K562 (cell line): Measurements from ENCODE around the gene VNN1. TPM values are rescaled to one million over a fixed set of nuclear protein-coding genes. Genes with fewer than 3 reads are reported as not detected.

ENCODE experiments used
- ATAC-seq: fragments of 200-7000 bp; cut with Tn5 transposase; 3 replicates; pipeline ENCODE4 v1.9.1; 2020; ENCODE audit warnings: moderate library complexity
- BruUV-seq: library from RNA; stranded (reverse); fragments of 400-500 nt; replicated peaks from 2 replicates; lab custom pipeline; 2021; lab: Mats Ljungman, UMichigan
- CTCF ChIA-PET: fragments of 300-600 bp; formaldehyde crosslinking; extraction: SDS; loops from one replicate; lab custom pipeline; 2021; ENCODE audit warnings: low intra/inter-chr PET ratio; lab: Yijun Ruan, JAX
- POLR2A ChIA-PET: fragments of 300-600, 350-650 bp; sonication (Branson Sonifier 250); formaldehyde crosslinking; extraction: SDS; loops from one replicate; lab custom pipeline; 2021; ENCODE audit warnings: antibody characterized with exemption, inconsistent platforms; lab: Yijun Ruan, JAX
- DNase-seq, 4 experiments: peaks; one replicate each; pipeline versions ENCODE4 v3.0.0 to v3.0.0-alpha.2; 2011 to 2018; ENCODE audit warnings: low spot score in 3 of 4, mixed read lengths in 3 of 4; ENCODE audit errors: extremely low read depth in 1 of 4
- FAIRE-seq: peaks from 2 replicates; lab custom pipeline; 2011; peaks lifted over from hg19 to GRCh38; lab: Jason Lieb, UNC
- H2AFZ ChIP-seq: 2 replicates; pipeline ENCODE4 v1.6.0; 2011; ENCODE audit warnings: low read depth, low read length, control low read depth, inconsistent platforms
- H3K27ac ChIP-seq: fragments of 200-600 bp; 3 replicates; pipeline ENCODE4 v1.8.0; 2011; ENCODE audit warnings: low read depth, mild to moderate bottlenecking, control low read depth, inconsistent platforms, low read length, moderate library complexity, mixed read lengths; ENCODE audit errors: extremely low read depth
- H3K27me3 ChIP-seq, 2 experiments: fragments of 300-600 bp in 1 of 2; 2 replicates in 1 of 2; 3 replicates in 1 of 2; pipeline versions ENCODE4 v1.6.0 to v1.8.0; 2011; ENCODE audit warnings: inconsistent platforms in 2 of 2, low read length in 2 of 2, mild to moderate bottlenecking in 1 of 2, mixed read lengths in 1 of 2, moderate library complexity in 1 of 2; ENCODE audit not compliant: control insufficient read depth in 2 of 2, insufficient read depth in 2 of 2
- H3K36me3 ChIP-seq: fragments of 300-600 bp; 3 replicates; pipeline ENCODE4 v1.8.0; 2011; ENCODE audit warnings: mild to moderate bottlenecking, low read length, inconsistent platforms; ENCODE audit not compliant: control insufficient read depth, insufficient read depth
- H3K4me1 ChIP-seq, 2 experiments: fragments of 200-600 bp in 1 of 2; replicated peaks in 1 of 2; 2 replicates in 1 of 2; 3 replicates in 1 of 2; pipeline versions ENCODE4 v1.5.1 to v1.8.0; 2011; ENCODE audit warnings: inconsistent platforms in 2 of 2, low read length in 2 of 2, mild to moderate bottlenecking in 1 of 2, mixed read lengths in 1 of 2, moderate library complexity in 1 of 2; ENCODE audit not compliant: control insufficient read depth in 2 of 2, insufficient read depth in 2 of 2
- H3K4me2 ChIP-seq: 2 replicates; pipeline ENCODE4 v1.6.1; 2011; ENCODE audit warnings: low read length, control low read depth, inconsistent platforms, mixed read lengths; ENCODE audit not compliant: insufficient read depth
- H3K4me3 ChIP-seq: fragments of 200-600 bp; sonication (generic), shearing (Covaris generic); 2 replicates; pipeline ENCODE4 v1.5.1; 2016; ENCODE audit warnings: control low read depth, inconsistent platforms
- H3K79me2 ChIP-seq: fragments of 200-600 bp; 3 replicates; pipeline ENCODE4 v1.8.0; 2011; ENCODE audit warnings: low read length, inconsistent platforms; ENCODE audit not compliant: control insufficient read depth, insufficient read depth
- H3K9ac ChIP-seq, 2 experiments: 2 replicates each; pipeline versions ENCODE4 v1.6.0 to v1.6.1; 2011; ENCODE audit warnings: low read depth in 2 of 2, low read length in 2 of 2, control low read depth in 1 of 2, inconsistent platforms in 1 of 2, mild to moderate bottlenecking in 1 of 2, mixed read lengths in 1 of 2; ENCODE audit not compliant: insufficient read depth in 1 of 2
- H3K9me1 ChIP-seq: one replicate; pipeline ENCODE4 v1.6.0; 2011; ENCODE audit warnings: inconsistent platforms, mild to moderate bottlenecking, low read length, moderate library complexity; ENCODE audit not compliant: control insufficient read depth, insufficient read depth
- H3K9me3 ChIP-seq: replicated peaks from 2 replicates; pipeline ENCODE4 v1.5.1; 2011; ENCODE audit warnings: low read depth, low read length, inconsistent platforms; ENCODE audit not compliant: control insufficient read depth, insufficient read depth
- H4K20me1 ChIP-seq: replicated peaks from 2 replicates; pipeline ENCODE4 v1.6.1; 2011; ENCODE audit warnings: low read length, inconsistent platforms, mixed read lengths; ENCODE audit not compliant: control insufficient read depth, insufficient read depth
- ARID2 ChIP-seq: fragments of 450-650 bp; IDR thresholded peaks from 2 replicates; pipeline ENCODE4 v1.6.1; 2017; ENCODE audit warnings: antibody characterized with exemption, mild to moderate bottlenecking
- NR4A1 ChIP-seq, 2 experiments: fragments of 250-450 bp in 1 of 2; fragments of 450-650 bp in 1 of 2; sonication (Bioruptor Pico) in 1 of 2; IDR thresholded peaks; 2 replicates each; pipeline versions ENCODE4 v1.4.0 to v1.6.1; 2016 to 2020; ENCODE audit warnings: mild to moderate bottlenecking in 2 of 2, missing compliant biosample characterization in 1 of 2, missing genetic modification characterization in 1 of 2, moderate library complexity in 1 of 2
- RBM34 ChIP-seq: fragments of 200-400 bp; formaldehyde crosslinking; IDR thresholded peaks from 2 replicates; pipeline ENCODE4 v1.6.1; 2018; ENCODE audit warnings: low read length, borderline replicate concordance; ENCODE audit not compliant: insufficient read depth
- WGBS: fragments of 100-300 bp; shearing (Covaris generic); methylation state at CpG from one replicate; pipeline ENCODE4 v1.1.6; 2016; ENCODE audit warnings: low coverage, mixed read lengths; ENCODE audit not compliant: insufficient coverage; ENCODE audit errors: missing lambda C conversion rate; 5-methylcytosine and 5-hydroxymethylcytosine counted together
- in situ Hi-C: fragments of 300-500 bp; cut with MboI; formaldehyde crosslinking; loops from 4 replicates; pipeline ENCODE4 v1.15.0; 2018; ENCODE audit warnings: inconsistent platforms, mixed read lengths
- intact Hi-C: fragments of 100-400 bp; cut with micrococcal nuclease; formaldehyde crosslinking; loops from 2 replicates; pipeline ENCODE4 v1.14.2; 2022
- polyA plus RNA-seq, 8 experiments: library from polyadenylated mRNA; depleted of rRNA in 4 of 8; stranded (reverse) in 5 of 8; unstranded in 3 of 8; fragments of >200 nt; fragmentation: Nextera tagmentation in 2 of 8; fragmentation: Illumina TruSeq in 1 of 8; extraction: Ambion mirVana in 2 of 8; extraction: Trizol in 1 of 8; gene quantifications; 2 replicates each; pipeline versions ENCODE4 v1.2.1 to v1.2.3, GENCODE V29; 2011 to 2014; ENCODE audit warnings: inconsistent platforms in 1 of 8, missing spikeins in 1 of 8
- total RNA-seq, 7 experiments: library from RNA; depleted of rRNA in 6 of 7; stranded (reverse); fragments of >200 nt in 6 of 7; fragmentation: Illumina TruSeq in 2 of 7; extraction: Trizol in 2 of 7; gene quantifications; 2 replicates each; pipeline versions ENCODE4 v1.2.1 to v1.2.3, GENCODE V29; 2011 to 2021; ENCODE audit warnings: low replicate concordance in 1 of 7
- TF ChIP-seq, protein P1 (sequence below): fragments of 200-600 bp; sonication (generic); IDR thresholded peaks from one replicate; pipeline ENCODE4 v1.6.1; 2012; ENCODE audit warnings: mild to moderate bottlenecking, low read depth, low read length, inconsistent platforms
- TF ChIP-seq, protein P2 (sequence below): sonication (generic); formaldehyde crosslinking; IDR thresholded peaks from 2 replicates; pipeline ENCODE4 v1.8.0; 2022; ENCODE audit warnings: missing genetic modification reagents, mild to moderate bottlenecking, borderline replicate concordance
- TF ChIP-seq, protein P3 (sequence below): fragments of 450-650 bp; formaldehyde crosslinking; IDR thresholded peaks from 2 replicates; pipeline ENCODE4 v1.4.0; 2022; ENCODE audit warnings: missing genetic modification characterization

Gene VNN1
- total and polyA plus RNA-seq, 9 of the 15 experiments (the other 6 are each of a cell fraction or from before 2014, with no cell fraction given), result not detected

DNA sequence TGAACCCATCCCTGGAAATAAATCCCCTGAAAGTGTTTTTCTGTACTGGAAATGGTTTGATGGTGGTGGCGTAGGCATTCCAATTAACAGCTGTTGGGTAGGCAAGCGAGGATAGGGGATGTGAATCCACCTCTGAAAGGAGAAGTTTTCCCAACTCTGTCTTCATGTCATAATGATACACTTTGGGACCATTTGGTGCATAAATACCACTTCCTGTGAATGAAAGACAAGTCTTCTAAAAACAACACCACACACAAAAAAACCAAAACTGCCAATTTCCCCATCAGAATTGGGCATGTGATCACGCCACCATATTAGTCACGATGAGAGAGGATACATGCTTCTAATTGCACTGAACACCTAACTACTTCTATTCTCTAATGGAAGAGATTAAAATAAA is 37.5 kb upstream of the VNN1 start:
- H3K9me1 ChIP-seq, result no peaks in the 10 kb centered on the region
- H3K27ac ChIP-seq, result no peak overlapping the region
- no peaks in the 10 kb centered on the region for H3K79me2 ChIP-seq
- no peaks in the 10 kb centered on the region for H4K20me1 ChIP-seq
- no peaks in the 10 kb centered on the region for H3K4me1 ChIP-seq
- DNase-seq, result no peak
- in situ Hi-C loops, result loop anchor here (25.0 kb wide), 2 partner anchors 214 to 464 kb away; partner anchors contain the start of gene TAAR9
- no TSS peak for BruUV-seq
- no peak overlapping the region for H3K9ac ChIP-seq
- intact Hi-C loops, result no loop called here
- FAIRE-seq, result no peak
- ATAC-seq, result no peak
- CTCF ChIA-PET, result no interaction called here
- 0% methylated on average over 4 of the region's 4 CpGs for WGBS
- POLR2A ChIA-PET, result no interaction called here
- no peak overlapping the region for H3K4me3 ChIP-seq
- H3K36me3 ChIP-seq, result no peaks in the 10 kb centered on the region
- H2AFZ ChIP-seq, result no peak overlapping the region
- H3K4me2 ChIP-seq, result no peak overlapping the region
- H3K9me3 ChIP-seq, result no peaks in the 10 kb centered on the region
- peaks cover 0 to 2% of the 10 kb centered on the region in 2 experiments; a peak in 2 of 5 replicates for H3K27me3 ChIP-seq
- no peak for TF ChIP-seq NR4A1 (CRISPR knock-in tag; IDR thresholded peaks at IDR 0.05)
- no peak for TF ChIP-seq NR4A1 (tag; IDR thresholded peaks at IDR 0.05)
- no peak for TF ChIP-seq RBM34
- TF ChIP-seq, protein P1, sequence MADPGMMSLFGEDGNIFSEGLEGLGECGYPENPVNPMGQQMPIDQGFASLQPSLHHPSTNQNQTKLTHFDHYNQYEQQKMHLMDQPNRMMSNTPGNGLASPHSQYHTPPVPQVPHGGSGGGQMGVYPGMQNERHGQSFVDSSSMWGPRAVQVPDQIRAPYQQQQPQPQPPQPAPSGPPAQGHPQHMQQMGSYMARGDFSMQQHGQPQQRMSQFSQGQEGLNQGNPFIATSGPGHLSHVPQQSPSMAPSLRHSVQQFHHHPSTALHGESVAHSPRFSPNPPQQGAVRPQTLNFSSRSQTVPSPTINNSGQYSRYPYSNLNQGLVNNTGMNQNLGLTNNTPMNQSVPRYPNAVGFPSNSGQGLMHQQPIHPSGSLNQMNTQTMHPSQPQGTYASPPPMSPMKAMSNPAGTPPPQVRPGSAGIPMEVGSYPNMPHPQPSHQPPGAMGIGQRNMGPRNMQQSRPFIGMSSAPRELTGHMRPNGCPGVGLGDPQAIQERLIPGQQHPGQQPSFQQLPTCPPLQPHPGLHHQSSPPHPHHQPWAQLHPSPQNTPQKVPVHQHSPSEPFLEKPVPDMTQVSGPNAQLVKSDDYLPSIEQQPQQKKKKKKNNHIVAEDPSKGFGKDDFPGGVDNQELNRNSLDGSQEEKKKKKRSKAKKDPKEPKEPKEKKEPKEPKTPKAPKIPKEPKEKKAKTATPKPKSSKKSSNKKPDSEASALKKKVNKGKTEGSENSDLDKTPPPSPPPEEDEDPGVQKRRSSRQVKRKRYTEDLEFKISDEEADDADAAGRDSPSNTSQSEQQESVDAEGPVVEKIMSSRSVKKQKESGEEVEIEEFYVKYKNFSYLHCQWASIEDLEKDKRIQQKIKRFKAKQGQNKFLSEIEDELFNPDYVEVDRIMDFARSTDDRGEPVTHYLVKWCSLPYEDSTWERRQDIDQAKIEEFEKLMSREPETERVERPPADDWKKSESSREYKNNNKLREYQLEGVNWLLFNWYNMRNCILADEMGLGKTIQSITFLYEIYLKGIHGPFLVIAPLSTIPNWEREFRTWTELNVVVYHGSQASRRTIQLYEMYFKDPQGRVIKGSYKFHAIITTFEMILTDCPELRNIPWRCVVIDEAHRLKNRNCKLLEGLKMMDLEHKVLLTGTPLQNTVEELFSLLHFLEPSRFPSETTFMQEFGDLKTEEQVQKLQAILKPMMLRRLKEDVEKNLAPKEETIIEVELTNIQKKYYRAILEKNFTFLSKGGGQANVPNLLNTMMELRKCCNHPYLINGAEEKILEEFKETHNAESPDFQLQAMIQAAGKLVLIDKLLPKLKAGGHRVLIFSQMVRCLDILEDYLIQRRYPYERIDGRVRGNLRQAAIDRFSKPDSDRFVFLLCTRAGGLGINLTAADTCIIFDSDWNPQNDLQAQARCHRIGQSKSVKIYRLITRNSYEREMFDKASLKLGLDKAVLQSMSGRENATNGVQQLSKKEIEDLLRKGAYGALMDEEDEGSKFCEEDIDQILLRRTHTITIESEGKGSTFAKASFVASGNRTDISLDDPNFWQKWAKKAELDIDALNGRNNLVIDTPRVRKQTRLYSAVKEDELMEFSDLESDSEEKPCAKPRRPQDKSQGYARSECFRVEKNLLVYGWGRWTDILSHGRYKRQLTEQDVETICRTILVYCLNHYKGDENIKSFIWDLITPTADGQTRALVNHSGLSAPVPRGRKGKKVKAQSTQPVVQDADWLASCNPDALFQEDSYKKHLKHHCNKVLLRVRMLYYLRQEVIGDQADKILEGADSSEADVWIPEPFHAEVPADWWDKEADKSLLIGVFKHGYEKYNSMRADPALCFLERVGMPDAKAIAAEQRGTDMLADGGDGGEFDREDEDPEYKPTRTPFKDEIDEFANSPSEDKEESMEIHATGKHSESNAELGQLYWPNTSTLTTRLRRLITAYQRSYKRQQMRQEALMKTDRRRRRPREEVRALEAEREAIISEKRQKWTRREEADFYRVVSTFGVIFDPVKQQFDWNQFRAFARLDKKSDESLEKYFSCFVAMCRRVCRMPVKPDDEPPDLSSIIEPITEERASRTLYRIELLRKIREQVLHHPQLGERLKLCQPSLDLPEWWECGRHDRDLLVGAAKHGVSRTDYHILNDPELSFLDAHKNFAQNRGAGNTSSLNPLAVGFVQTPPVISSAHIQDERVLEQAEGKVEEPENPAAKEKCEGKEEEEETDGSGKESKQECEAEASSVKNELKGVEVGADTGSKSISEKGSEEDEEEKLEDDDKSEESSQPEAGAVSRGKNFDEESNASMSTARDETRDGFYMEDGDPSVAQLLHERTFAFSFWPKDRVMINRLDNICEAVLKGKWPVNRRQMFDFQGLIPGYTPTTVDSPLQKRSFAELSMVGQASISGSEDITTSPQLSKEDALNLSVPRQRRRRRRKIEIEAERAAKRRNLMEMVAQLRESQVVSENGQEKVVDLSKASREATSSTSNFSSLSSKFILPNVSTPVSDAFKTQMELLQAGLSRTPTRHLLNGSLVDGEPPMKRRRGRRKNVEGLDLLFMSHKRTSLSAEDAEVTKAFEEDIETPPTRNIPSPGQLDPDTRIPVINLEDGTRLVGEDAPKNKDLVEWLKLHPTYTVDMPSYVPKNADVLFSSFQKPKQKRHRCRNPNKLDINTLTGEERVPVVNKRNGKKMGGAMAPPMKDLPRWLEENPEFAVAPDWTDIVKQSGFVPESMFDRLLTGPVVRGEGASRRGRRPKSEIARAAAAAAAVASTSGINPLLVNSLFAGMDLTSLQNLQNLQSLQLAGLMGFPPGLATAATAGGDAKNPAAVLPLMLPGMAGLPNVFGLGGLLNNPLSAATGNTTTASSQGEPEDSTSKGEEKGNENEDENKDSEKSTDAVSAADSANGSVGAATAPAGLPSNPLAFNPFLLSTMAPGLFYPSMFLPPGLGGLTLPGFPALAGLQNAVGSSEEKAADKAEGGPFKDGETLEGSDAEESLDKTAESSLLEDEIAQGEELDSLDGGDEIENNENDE, result no peak
- TF ChIP-seq, protein P2, sequence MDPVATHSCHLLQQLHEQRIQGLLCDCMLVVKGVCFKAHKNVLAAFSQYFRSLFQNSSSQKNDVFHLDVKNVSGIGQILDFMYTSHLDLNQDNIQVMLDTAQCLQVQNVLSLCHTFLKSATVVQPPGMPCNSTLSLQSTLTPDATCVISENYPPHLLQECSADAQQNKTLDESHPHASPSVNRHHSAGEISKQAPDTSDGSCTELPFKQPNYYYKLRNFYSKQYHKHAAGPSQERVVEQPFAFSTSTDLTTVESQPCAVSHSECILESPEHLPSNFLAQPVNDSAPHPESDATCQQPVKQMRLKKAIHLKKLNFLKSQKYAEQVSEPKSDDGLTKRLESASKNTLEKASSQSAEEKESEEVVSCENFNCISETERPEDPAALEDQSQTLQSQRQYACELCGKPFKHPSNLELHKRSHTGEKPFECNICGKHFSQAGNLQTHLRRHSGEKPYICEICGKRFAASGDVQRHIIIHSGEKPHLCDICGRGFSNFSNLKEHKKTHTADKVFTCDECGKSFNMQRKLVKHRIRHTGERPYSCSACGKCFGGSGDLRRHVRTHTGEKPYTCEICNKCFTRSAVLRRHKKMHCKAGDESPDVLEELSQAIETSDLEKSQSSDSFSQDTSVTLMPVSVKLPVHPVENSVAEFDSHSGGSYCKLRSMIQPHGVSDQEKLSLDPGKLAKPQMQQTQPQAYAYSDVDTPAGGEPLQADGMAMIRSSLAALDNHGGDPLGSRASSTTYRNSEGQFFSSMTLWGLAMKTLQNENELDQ (CRISPR knock-in tag), result no peak
- no peak for TF ChIP-seq ARID2
- TF ChIP-seq, protein P3, sequence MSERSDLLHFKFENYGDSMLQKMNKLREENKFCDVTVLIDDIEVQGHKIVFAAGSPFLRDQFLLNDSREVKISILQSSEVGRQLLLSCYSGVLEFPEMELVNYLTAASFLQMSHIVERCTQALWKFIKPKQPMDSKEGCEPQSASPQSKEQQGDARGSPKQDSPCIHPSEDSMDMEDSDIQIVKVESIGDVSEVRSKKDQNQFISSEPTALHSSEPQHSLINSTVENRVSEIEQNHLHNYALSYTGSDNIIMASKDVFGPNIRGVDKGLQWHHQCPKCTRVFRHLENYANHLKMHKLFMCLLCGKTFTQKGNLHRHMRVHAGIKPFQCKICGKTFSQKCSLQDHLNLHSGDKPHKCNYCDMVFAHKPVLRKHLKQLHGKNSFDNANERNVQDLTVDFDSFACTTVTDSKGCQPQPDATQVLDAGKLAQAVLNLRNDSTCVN (CRISPR knock-in tag), result no peak
